Fibroblast of peridontal ligament (primary cell): ENCODE data around the gene QPCT.
"Not testable (repeated sequence)": the region's sequence is repeated elsewhere in the genome, so short reads cannot be mapped to it uniquely, and the experiment has no call there.

Experiments used
- DNase-seq: peaks from one replicate; pipeline ENCODE4 v3.0.0-alpha.2; 2010; ENCODE audit errors: extremely low read depth

QPCT gene

DNA sequence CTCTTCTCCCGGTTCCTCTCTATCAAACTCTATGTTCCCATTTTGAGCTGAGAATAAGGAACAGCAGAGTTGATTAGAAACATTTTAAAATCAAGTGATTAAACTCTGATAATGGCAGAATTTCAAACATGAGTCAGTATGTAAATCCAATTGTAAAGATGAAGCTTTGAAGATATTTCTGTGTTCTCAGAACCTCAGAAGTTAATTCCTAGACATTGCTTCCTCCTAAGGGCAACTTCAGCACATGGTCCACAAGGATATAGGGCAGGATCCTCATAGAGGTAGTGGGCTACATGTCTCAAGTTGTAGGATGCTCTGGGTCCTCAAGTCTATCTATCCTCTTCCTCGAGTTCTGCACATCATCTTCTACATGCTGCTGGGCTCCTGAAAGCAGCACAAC is 46.3 kb downstream of the QPCT start:
- no peak for DNase-seq

DNA sequence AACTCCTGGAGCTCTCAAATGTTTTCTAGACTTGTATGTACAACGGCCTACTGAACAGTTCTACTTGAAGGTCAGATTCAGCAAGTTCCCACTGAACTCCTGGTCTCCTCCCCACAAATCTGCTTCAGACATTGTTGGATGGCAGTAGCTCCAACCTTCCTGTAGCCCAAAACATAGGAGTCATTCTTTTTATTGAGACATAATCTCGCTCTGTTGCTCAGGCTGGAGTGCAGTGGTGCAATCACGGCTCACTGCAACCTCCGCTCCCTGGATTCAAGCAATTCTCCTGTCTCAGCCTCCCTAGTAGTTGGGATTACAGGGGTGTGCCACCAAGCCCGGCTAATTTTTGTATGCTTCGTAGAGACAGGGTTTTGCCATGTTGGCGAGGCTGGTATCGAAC is 47.3 kb downstream of the QPCT start:
- DNase-seq, result no peak

DNA sequence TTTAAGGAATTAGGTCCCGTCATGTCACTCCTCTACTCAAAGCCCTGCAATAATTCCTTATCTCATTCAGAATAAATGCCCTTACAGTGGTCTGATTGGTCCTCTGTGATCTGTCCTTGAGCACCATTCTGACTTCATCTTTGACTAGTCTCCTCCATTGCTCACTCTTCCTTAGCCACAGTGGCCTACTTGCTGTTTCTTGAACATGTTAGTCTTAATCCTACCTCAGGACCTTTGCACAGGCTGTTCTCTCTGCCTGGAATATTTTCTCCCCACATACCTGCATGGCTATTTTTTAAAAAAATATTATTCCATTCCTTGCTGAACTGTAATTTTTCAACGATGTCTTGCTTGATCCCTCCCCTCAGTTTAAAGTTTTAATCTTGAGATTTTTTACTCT is 48.0 kb downstream of the QPCT start:
- no peak for DNase-seq

DNA sequence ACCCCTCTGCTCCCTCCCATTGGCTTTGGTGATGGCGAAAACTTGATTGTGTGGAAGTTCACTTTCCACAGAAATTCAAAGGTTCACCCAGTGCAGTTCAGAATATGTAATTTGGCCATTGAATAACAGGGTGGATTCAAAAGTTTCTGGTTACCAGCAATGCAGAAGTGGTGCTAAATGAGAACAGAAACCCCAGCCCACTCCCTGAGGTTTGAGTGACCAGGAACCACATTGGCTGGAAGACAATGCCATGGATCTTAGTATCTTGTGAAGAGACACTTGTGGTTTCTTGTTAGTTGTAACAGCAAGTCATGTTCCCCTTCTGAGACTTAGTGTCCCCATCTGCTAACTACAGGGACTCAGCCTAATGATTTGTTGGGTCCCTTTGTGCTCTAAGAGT is 49.8 kb downstream of the QPCT start:
- DNase-seq, result no peak

DNA sequence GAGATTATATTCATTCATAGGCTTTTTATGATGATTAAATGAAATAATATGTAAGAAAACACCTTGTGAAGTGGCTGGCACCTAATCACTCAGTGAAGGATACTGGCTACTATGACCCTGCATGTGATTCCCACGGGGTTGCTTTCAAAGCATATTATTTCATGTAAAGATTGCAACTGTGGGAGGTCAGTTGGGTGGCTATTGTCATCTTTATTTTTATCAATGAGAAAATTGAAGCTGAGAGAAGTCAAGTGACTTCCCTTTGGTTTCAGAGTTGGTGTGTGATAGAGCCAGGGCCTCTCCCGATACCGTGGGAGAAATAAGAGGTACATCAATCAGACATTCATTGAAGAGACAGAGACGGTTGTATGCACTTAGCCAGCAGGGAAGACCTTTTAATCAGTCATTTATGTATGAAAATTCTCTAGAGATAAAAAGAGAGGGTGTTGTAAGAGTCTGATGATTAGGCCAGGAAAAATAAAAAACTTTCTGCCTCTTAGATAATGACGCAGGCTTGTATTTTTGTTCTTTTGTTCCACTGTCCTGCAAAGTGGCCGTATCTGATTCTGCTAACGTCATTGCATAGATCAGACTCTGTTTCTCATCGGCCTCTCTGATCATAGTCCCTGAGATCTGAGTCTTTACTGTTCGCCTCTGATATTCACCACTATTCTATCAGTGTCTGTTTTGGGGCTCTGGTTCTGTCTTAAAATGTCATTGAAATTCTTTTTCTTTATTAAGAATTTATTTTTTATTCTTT is 50.5 kb downstream of the QPCT start:
- no peak for DNase-seq

DNA sequence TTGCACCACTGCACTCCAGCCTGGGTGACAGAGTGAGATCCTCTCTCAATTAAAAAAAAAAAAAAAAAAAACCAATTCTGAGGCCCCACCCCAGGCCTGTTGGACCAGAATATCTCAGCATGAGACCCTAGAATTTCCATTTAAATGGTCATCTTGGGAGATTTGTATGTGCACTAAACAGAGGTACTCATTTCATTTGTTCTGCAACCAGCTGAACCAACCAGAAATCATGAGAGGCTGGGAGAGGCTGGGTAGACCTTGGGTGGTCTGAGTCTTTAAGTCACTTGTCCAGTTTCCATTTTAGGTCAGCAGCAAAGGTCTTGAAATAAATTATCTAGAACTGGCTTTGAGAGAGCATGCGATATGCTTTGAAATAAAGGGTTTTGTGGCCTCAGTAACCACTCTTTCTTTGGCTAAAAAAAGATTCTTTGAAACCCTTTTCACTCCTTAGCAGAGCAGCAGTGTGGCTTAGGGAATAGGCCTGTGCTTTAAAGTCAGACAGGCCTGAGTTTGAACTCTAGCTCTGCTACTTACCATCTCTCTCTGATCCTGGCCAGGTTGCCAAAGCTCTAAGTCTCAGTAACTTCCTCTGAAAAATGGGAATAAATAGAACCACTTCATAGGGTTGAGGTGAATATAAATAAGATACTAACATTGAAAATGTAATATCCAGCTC is 52.6 kb downstream of the QPCT start:
- DNase-seq, result no peak

DNA sequence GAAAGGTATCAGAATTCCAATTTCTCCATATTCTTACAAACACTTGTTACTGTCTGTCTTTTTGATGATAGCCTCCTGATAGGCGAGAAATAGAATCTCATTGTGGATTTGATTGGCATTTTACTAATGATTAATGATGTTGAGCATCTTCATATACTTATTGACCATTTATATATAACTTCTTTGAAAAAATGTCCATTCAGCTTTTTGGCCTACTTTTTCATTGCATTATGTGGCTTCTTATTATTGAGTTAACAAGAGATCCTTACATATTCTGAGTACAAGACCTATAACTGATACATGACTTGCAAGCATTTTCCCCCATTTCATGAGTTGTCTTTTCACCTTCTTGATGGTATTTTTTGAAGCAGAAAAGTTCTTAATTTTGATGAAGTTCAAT is 54.6 kb downstream of the QPCT start:
- no peak for DNase-seq

DNA sequence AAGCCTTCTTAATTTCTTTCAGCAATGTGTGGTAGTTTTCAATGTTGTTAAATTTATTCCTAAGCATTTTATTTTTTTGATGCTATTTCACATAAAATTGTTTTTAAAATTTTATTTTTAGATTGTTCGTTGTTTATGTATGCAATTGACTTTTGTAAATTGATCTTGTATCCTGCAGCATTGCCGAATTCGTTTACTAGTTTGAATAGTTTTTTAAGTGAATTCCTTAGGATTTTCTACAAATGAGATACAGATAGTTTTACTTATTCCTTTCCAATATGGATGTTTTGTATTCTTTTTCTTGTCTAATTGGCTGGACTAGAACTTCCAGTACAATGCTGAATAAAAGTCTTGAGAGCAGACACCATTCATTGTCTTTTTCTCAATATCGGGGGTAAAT is 55.6 kb downstream of the QPCT start:
- no peak for DNase-seq

DNA sequence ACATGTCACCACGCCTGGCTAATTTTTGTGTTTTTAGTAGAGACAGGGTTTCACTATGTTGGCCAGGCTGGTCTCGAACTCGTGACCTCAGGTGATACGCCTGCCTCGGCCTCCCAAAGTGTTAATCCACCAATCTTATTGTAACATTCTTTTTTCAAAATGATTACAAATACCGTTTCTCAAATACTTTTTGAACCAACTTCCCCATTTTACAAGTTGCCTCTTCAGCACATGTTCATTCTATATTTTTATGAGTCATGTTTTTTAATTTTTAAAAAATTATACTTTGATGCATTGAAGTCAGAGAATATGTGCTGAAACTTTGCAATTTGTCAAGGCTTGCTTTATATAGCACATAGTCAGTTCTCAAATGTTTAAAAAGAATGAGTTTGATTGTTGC is 58.2 kb downstream of the QPCT start:
- no peak for DNase-seq

DNA sequence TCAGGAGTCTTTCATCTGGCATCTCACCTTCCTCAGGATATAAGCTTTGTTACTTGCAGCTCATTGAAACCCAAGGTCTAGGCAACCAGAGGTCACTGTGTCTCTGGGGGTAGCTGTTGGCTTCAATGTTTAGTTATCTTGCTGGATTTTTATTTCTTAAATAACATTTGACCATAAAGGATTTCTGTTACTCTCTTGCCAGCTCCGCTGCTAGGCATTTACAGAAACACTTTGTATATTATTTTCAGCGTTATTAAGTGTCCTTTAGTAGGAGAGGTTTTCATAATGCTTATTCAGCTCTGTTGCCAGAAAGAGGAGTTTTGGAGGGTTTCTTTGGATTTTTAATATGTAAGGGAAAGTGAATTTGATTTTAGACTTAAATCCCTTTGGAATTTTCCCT is 61.4 kb downstream of the QPCT start:
- DNase-seq, result no peak

DNA sequence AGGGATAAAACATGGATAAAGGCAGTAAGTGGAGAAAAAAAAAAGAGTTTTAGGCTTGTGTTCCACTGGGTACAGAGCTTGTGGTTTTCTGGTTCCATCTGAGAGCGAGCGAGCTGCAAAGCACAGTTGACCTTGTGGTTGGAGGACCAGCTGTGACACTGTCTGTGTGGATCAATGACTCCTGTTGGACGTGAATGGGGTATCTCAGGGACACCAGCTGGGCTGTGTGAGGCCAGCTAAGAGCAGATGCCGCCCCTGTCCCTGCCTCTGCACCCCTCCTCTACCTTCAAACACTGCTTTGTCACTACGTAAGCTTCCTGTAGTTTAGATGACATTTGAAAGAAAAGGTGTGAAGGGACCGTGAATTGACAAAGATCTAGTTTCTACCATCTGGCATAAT is 67.8 kb downstream of the QPCT start:
- DNase-seq, result no peak

DNA sequence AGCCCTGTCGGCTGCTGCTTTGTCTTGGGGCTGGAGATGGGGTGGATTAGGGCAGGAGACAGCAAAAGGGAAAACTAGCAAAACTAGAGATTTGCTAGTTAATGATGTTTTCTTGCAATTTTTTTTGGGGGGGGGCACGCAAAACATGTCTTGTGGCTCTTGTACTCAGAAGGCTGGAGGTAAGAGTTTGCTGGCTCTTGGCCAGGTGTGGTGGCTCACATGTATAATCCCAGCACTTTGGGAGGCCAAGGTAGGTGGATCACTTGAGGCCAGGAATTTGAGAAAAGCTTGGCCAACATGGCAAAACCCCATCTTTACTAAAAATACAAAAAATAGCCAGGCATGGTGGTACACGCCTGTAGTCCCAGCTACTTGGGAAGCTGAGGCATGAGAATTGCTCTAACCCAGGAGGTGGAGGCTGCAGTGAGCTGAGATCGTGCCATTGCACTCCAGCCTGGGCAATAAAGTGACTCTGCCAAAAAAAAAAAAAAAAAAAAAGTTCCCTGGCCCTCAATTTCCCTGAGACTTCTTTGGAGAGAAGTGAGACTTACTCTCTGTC is 69.6 kb downstream of the QPCT start:
- DNase-seq, result not testable (repeated sequence)

DNA sequence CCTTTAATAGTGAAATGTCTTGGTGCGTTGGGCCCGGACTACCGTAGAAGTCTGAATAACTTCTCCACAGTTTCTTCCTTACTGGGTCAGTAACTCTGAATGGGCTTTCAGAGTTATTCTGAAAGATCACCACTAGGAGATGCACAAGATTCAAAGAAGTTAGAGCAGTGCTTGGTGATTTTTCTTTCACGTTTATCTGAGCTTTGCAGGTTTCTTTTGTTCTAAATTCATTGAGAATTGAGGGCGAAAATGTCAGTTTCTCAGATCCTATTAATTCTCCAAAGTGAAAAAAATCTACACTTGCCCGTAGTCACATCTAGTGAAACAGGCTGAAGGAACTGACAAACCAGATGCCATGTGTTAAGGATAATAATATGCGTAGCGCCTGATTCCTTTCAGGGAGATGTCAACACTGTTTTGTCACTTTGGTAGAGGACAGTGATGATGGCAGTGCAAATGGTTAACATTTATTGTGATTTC is 70.1 kb downstream of the QPCT start:
- peak; percentile 93 for DNase-seq

DNA sequence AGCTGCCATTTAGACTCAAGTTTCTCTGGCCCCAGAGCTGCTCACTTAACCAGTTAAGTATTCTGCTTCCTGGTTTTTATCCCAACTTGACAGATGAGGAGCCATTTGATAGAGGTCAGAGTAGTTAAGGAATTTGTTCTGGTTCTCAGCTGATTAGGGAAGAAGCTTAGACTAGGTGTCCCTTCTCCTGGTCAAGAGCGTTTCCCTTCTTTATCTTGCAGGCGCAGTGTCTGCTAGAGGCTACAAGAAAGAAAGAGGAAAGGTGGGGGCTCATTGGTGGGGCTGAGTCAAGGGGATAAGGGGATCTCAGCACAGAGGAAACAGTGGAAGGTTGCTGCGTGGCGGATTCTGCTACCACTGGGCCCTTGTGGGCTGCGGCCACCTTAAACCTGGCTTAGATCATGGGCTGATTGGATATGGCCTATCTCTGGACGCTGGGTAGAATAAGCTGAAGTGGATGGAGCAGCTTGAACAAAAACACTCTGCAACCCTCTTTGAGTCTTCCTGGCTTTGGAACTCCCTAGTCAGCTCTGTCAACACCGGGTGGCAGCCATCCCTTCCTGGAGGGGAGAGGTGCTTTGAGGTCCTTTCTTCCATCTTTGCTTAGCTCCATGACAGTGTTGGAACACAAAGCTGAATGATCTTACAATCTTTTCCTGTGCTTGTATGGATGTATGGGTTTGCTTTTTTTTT is 70.8 kb downstream of the QPCT start:
- DNase-seq, result peak; percentile 63

DNA sequence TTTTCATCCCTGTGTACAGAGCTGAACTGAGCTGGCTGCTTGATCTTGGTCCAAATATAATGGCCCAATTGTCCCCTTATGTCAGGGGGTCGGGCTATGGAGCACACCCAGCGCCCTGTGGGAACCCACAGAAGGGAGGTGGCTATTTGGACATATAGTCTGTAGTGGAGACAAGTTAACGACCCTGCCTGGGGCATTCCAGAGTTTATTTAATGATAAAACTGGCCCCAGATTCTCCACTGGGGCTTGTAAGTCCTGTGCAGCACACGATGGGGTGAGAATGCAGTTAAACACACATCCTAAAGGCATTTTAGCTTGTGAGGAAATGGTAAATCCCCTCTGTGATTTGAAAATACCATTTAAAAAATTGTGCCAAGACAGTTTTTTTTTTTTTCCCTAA is 72.9 kb downstream of the QPCT start:
- peak; percentile 91 for DNase-seq

DNA sequence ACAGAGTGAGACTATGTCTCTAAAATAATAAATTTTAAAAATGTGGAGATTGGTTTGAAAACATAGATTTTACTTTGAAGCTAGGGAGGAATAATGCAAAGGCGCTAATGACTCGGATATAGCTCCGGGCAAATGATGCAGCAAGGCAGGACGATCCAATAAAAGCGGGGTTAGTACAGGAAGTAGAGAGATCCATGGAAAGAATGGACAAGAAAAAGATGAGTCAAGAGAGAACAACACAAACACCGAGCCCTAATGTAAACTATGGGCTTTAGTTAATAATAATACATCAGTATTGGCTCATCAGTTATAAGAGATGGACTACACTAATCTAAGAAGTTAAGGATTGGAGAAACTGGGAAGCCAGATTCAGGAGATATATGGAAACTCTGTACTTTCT is 74.5 kb downstream of the QPCT start:
- no peak for DNase-seq

DNA sequence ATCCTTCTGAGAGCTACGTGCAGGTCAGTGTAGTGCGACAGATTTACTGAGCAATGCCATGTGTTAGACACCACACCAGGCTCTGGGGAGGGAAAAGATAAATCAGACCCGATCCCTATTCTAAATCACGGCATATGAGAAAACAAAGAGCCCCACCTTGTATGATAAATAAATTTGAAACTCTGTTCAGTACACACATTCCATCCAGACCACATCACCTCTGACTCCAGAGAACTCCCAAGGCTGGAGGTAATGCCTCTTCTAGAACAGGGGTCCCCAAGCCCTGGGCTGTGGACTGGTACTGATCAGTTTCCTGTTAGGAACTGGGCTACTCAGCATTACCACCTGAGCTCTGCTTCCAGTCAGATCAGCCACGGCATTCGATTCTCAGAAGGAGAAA is 77.3 kb downstream of the QPCT start:
- DNase-seq, result no peak

DNA sequence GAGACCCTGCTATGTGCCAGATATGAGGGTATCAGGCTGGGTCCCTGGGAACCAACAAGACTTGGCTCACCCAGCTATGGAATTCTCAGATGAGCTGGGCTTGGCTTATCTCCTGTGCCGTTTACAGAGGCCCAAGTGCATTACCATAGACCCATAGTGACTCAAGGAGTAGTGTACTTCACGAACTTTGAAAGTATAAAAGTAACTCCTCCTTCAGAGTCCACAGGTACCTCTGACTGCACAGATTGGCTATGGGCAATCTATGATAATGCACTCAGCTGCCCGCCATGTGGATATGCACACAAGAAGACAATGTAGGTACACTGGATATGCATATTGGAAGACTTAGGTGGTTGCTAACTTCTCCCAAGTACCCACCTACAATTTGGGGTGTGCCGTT is 78.4 kb downstream of the QPCT start:
- no peak for DNase-seq
